HL-60 (cell line): ENCODE measurements around the gene PRTN3.
A peak's percentile ranks its signal among the peaks of the same experiment; 100 is the strongest.

ENCODE experiments used
- DNase-seq, 2 experiments: peaks; one replicate each; pipeline ENCODE4 v3.0.0-alpha.2; 2010 to 2020; ENCODE audit warnings: low read depth in 1 of 2, low spot score in 1 of 2
- H3K27ac ChIP-seq: fragments of 250-450 bp; sonication (Bioruptor Pico); replicated peaks from 2 replicates; pipeline ENCODE4 v1.5.1; 2020; ENCODE audit warnings: mild to moderate bottlenecking, moderate library complexity
- H3K27me3 ChIP-seq: fragments of 250-450 bp; sonication (Bioruptor Pico); 2 replicates; pipeline ENCODE4 v1.5.1; 2021; ENCODE audit warnings: mild to moderate bottlenecking, moderate library complexity; ENCODE audit not compliant: insufficient read depth, poor library complexity, severe bottlenecking
- H3K4me3 ChIP-seq: replicated peaks from 2 replicates; pipeline ENCODE4 v1.5.1; 2011; ENCODE audit warnings: mild to moderate bottlenecking, control low read depth, low read length; ENCODE audit not compliant: insufficient read depth
- GABPA ChIP-seq: IDR thresholded peaks from 2 replicates; pipeline ENCODE4 v1.6.1; 2012; ENCODE audit warnings: low read depth
- POLR2AphosphoS5 ChIP-seq: IDR thresholded peaks from 2 replicates; pipeline ENCODE4 v1.6.1; 2012; ENCODE audit warnings: low read depth
- REST ChIP-seq: IDR thresholded peaks from 2 replicates; pipeline ENCODE4 v1.6.1; 2012; ENCODE audit warnings: low read depth; ENCODE audit not compliant: insufficient replicate concordance
- SPI1 ChIP-seq: IDR thresholded peaks from 2 replicates; pipeline ENCODE4 v1.6.1; 2012; ENCODE audit warnings: low read depth, mild to moderate bottlenecking, borderline replicate concordance
- TF ChIP-seq, protein P1 (sequence below): IDR thresholded peaks from one replicate; pipeline ENCODE4 v1.5.1; 2011; ENCODE audit warnings: low read length, control low read depth, inconsistent platforms; ENCODE audit not compliant: insufficient read depth

PRTN3 gene

GRCh38 chr19:803099-803561 lies 37.7 kb upstream of the PRTN3 start:
- Histone ChIP-seq H3K4me3 (no peak overlapping the region), H3K27me3 (no peaks in the 10 kb centered on the region), H3K27ac (peak overlapping the region; percentile 95)
- TF ChIP-seq POLR2AphosphoS5: peak; percentile 9; the same call in 1 of the 2 replicates
- TF ChIP-seq, protein P1, sequence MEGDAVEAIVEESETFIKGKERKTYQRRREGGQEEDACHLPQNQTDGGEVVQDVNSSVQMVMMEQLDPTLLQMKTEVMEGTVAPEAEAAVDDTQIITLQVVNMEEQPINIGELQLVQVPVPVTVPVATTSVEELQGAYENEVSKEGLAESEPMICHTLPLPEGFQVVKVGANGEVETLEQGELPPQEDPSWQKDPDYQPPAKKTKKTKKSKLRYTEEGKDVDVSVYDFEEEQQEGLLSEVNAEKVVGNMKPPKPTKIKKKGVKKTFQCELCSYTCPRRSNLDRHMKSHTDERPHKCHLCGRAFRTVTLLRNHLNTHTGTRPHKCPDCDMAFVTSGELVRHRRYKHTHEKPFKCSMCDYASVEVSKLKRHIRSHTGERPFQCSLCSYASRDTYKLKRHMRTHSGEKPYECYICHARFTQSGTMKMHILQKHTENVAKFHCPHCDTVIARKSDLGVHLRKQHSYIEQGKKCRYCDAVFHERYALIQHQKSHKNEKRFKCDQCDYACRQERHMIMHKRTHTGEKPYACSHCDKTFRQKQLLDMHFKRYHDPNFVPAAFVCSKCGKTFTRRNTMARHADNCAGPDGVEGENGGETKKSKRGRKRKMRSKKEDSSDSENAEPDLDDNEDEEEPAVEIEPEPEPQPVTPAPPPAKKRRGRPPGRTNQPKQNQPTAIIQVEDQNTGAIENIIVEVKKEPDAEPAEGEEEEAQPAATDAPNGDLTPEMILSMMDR: no peak
- no peak for DNase-seq

- DNase-seq: peak in 1 of 2 experiments; percentile 45
- Histone ChIP-seq H3K27me3 (no peaks in the 10 kb centered on the region), H3K27ac (no peak overlapping the region), H3K4me3 (no peak overlapping the region)
- no peak for TF ChIP-seq REST
- TF ChIP-seq, protein P1: no peak
- TF ChIP-seq GABPA: no peak
These were observed 36.9 kb upstream of the PRTN3 start for GRCh38 chr19:803686-804418.

DNA sequence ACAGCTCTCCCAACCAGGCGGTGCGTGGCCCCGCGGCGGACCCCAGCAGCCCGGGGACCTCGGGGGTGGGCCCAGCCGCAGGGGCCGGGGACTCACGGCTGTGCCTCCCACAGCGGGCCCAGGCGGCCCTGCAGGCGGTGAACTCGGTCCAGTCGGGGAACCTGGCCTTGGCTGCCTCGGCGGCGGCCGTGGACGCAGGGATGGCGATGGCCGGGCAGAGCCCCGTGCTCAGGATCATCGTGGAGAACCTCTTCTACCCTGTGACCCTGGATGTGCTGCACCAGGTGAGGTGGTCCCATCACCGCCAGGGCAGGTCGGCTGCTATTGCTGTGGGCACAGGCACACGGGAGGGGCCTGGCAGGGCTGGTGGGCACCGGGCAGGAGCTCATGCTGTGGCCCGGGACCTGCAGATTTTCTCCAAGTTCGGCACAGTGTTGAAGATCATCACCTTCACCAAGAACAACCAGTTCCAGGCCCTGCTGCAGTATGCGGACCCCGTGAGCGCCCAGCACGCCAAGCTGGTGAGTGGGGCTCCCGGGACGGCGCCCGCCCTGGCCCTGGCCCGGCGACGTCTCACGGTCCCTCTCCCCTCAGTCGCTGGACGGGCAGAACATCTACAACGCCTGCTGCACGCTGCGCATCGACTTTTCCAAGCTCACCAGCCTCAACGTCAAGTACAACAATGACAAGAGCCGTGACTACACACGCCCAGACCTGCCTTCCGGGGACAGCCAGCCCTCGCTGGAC lies 36.2 kb upstream of the PRTN3 start:
- H3K4me3 ChIP-seq: no peak overlapping the region
- peak in 1 of 2 experiments; percentile 36 for DNase-seq
- TF ChIP-seq GABPA (no peak), REST (no peak), SPI1 (no peak), POLR2AphosphoS5 (0 out of 2 replicates have a peak, but pooled peaks have one; percentile 31)
- TF ChIP-seq, protein P1: no peak
- no peaks in the 10 kb centered on the region for H3K27me3 ChIP-seq
- H3K27ac ChIP-seq: no peak overlapping the region
